K562 (cell line): ENCODE data around the gene CYTH1. TPM values are rescaled to one million over a fixed set of nuclear protein-coding genes. Genes with fewer than 3 reads are reported as not detected.

ENCODE experiments used
- ATAC-seq: fragments of 200-7000 bp; cut with Tn5 transposase; 3 replicates; pipeline ENCODE4 v1.9.1; 2020; ENCODE audit warnings: moderate library complexity
- BruUV-seq: library from RNA; stranded (reverse); fragments of 400-500 nt; replicated peaks from 2 replicates; lab custom pipeline; 2021; lab: Mats Ljungman, UMichigan
- CTCF ChIA-PET: fragments of 300-600 bp; formaldehyde crosslinking; extraction: SDS; loops from one replicate; lab custom pipeline; 2021; ENCODE audit warnings: low intra/inter-chr PET ratio; lab: Yijun Ruan, JAX
- POLR2A ChIA-PET: fragments of 300-600, 350-650 bp; sonication (Branson Sonifier 250); formaldehyde crosslinking; extraction: SDS; loops from one replicate; lab custom pipeline; 2021; ENCODE audit warnings: antibody characterized with exemption, inconsistent platforms; lab: Yijun Ruan, JAX
- DNase-seq, 4 experiments: peaks; one replicate each; pipeline versions ENCODE4 v3.0.0 to v3.0.0-alpha.2; 2011 to 2018; ENCODE audit warnings: low spot score in 3 of 4, mixed read lengths in 3 of 4; ENCODE audit errors: extremely low read depth in 1 of 4
- FAIRE-seq: peaks from 2 replicates; lab custom pipeline; 2011; peaks lifted over from hg19 to GRCh38; lab: Jason Lieb, UNC
- H2AFZ ChIP-seq: 2 replicates; pipeline ENCODE4 v1.6.0; 2011; ENCODE audit warnings: low read depth, low read length, control low read depth, inconsistent platforms
- H3K27ac ChIP-seq: fragments of 200-600 bp; 3 replicates; pipeline ENCODE4 v1.8.0; 2011; ENCODE audit warnings: low read depth, mild to moderate bottlenecking, control low read depth, inconsistent platforms, low read length, moderate library complexity, mixed read lengths; ENCODE audit errors: extremely low read depth
- H3K27me3 ChIP-seq, 2 experiments: fragments of 300-600 bp in 1 of 2; 2 replicates in 1 of 2; 3 replicates in 1 of 2; pipeline versions ENCODE4 v1.6.0 to v1.8.0; 2011; ENCODE audit warnings: inconsistent platforms in 2 of 2, low read length in 2 of 2, mild to moderate bottlenecking in 1 of 2, mixed read lengths in 1 of 2, moderate library complexity in 1 of 2; ENCODE audit not compliant: control insufficient read depth in 2 of 2, insufficient read depth in 2 of 2
- H3K36me3 ChIP-seq: fragments of 300-600 bp; 3 replicates; pipeline ENCODE4 v1.8.0; 2011; ENCODE audit warnings: mild to moderate bottlenecking, low read length, inconsistent platforms; ENCODE audit not compliant: control insufficient read depth, insufficient read depth
- H3K4me1 ChIP-seq, 2 experiments: fragments of 200-600 bp in 1 of 2; replicated peaks in 1 of 2; 2 replicates in 1 of 2; 3 replicates in 1 of 2; pipeline versions ENCODE4 v1.5.1 to v1.8.0; 2011; ENCODE audit warnings: inconsistent platforms in 2 of 2, low read length in 2 of 2, mild to moderate bottlenecking in 1 of 2, mixed read lengths in 1 of 2, moderate library complexity in 1 of 2; ENCODE audit not compliant: control insufficient read depth in 2 of 2, insufficient read depth in 2 of 2
- H3K4me2 ChIP-seq: 2 replicates; pipeline ENCODE4 v1.6.1; 2011; ENCODE audit warnings: low read length, control low read depth, inconsistent platforms, mixed read lengths; ENCODE audit not compliant: insufficient read depth
- H3K4me3 ChIP-seq: fragments of 200-600 bp; sonication (generic), shearing (Covaris generic); 2 replicates; pipeline ENCODE4 v1.5.1; 2016; ENCODE audit warnings: control low read depth, inconsistent platforms
- H3K79me2 ChIP-seq: fragments of 200-600 bp; 3 replicates; pipeline ENCODE4 v1.8.0; 2011; ENCODE audit warnings: low read length, inconsistent platforms; ENCODE audit not compliant: control insufficient read depth, insufficient read depth
- H3K9ac ChIP-seq, 2 experiments: 2 replicates each; pipeline versions ENCODE4 v1.6.0 to v1.6.1; 2011; ENCODE audit warnings: low read depth in 2 of 2, low read length in 2 of 2, control low read depth in 1 of 2, inconsistent platforms in 1 of 2, mild to moderate bottlenecking in 1 of 2, mixed read lengths in 1 of 2; ENCODE audit not compliant: insufficient read depth in 1 of 2
- H3K9me1 ChIP-seq: one replicate; pipeline ENCODE4 v1.6.0; 2011; ENCODE audit warnings: inconsistent platforms, mild to moderate bottlenecking, low read length, moderate library complexity; ENCODE audit not compliant: control insufficient read depth, insufficient read depth
- H3K9me3 ChIP-seq: replicated peaks from 2 replicates; pipeline ENCODE4 v1.5.1; 2011; ENCODE audit warnings: low read depth, low read length, inconsistent platforms; ENCODE audit not compliant: control insufficient read depth, insufficient read depth
- H4K20me1 ChIP-seq: replicated peaks from 2 replicates; pipeline ENCODE4 v1.6.1; 2011; ENCODE audit warnings: low read length, inconsistent platforms, mixed read lengths; ENCODE audit not compliant: control insufficient read depth, insufficient read depth
- WGBS: fragments of 100-300 bp; shearing (Covaris generic); methylation state at CpG from one replicate; pipeline ENCODE4 v1.1.6; 2016; ENCODE audit warnings: low coverage, mixed read lengths; ENCODE audit not compliant: insufficient coverage; ENCODE audit errors: missing lambda C conversion rate; 5-methylcytosine and 5-hydroxymethylcytosine counted together
- in situ Hi-C: fragments of 300-500 bp; cut with MboI; formaldehyde crosslinking; loops from 4 replicates; pipeline ENCODE4 v1.15.0; 2018; ENCODE audit warnings: inconsistent platforms, mixed read lengths
- intact Hi-C: fragments of 100-400 bp; cut with micrococcal nuclease; formaldehyde crosslinking; loops from 2 replicates; pipeline ENCODE4 v1.14.2; 2022
- polyA plus RNA-seq, 8 experiments: library from polyadenylated mRNA; depleted of rRNA in 4 of 8; stranded (reverse) in 5 of 8; unstranded in 3 of 8; fragments of >200 nt; fragmentation: Nextera tagmentation in 2 of 8; fragmentation: Illumina TruSeq in 1 of 8; extraction: Ambion mirVana in 2 of 8; extraction: Trizol in 1 of 8; gene quantifications; 2 replicates each; pipeline versions ENCODE4 v1.2.1 to v1.2.3, GENCODE V29; 2011 to 2014; ENCODE audit warnings: inconsistent platforms in 1 of 8, missing spikeins in 1 of 8
- total RNA-seq, 7 experiments: library from RNA; depleted of rRNA in 6 of 7; stranded (reverse); fragments of >200 nt in 6 of 7; fragmentation: Illumina TruSeq in 2 of 7; extraction: Trizol in 2 of 7; gene quantifications; 2 replicates each; pipeline versions ENCODE4 v1.2.1 to v1.2.3, GENCODE V29; 2011 to 2021; ENCODE audit warnings: low replicate concordance in 1 of 7
- TF ChIP-seq, protein P1 (sequence below): sonication (generic); formaldehyde crosslinking; IDR thresholded peaks from 2 replicates; pipeline ENCODE4 v1.8.0; 2023; ENCODE audit warnings: mild to moderate bottlenecking, missing genetic modification reagents

The CYTH1 gene
- total and polyA plus RNA-seq, 9 of the 15 experiments (the other 6 are each of a cell fraction or from before 2014, with no cell fraction given): 0.52 to 27.7 (median 16.8) TPM

DNA sequence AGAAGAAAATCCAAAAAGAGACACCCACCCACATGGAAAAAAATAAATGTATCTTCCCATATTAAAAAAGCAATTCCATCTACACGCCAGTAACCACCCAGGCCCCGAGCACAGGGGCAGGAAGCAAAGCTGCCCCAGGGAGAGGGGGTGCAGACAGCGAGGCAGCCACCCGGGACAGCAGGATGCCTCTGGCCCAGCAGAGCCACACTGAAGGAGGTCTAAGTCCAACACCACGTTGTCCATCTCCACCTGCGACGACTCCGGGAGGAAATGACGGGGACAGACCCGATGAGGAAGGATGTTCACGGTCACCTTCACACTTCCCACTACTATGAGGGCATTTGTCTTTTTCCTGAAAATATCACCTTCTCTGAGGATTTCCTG is 14.4 kb upstream of the CYTH1 start:
- CTCF ChIA-PET: no interaction called here
- Histone ChIP-seq H3K27me3 (no peaks in the 10 kb centered on the region), H2AFZ (no peak overlapping the region), H3K4me3 (no peak overlapping the region), H3K9me1 (no peaks in the 10 kb centered on the region), H3K9me3 (no peaks in the 10 kb centered on the region), H3K36me3 (peaks cover 77% of the 10 kb centered on the region), H4K20me1 (peaks cover 6% of the 10 kb centered on the region; the same call in 1 of the 2 replicates), H3K9ac (peak overlapping the region in 1 of 2 experiments; percentile 27; a peak in 1 of 4 replicates), H3K79me2 (no peaks in the 10 kb centered on the region), H3K4me2 (no peak overlapping the region), H3K27ac (no peak overlapping the region), H3K4me1 (no peaks in the 10 kb centered on the region; a peak in 1 of 5 replicates)
- BruUV-seq: no TSS peak
- DNase-seq: no peak
- in situ Hi-C loops: no loop called here
- ATAC-seq: no peak
- intact Hi-C loops: no loop called here
- TF ChIP-seq, protein P1, sequence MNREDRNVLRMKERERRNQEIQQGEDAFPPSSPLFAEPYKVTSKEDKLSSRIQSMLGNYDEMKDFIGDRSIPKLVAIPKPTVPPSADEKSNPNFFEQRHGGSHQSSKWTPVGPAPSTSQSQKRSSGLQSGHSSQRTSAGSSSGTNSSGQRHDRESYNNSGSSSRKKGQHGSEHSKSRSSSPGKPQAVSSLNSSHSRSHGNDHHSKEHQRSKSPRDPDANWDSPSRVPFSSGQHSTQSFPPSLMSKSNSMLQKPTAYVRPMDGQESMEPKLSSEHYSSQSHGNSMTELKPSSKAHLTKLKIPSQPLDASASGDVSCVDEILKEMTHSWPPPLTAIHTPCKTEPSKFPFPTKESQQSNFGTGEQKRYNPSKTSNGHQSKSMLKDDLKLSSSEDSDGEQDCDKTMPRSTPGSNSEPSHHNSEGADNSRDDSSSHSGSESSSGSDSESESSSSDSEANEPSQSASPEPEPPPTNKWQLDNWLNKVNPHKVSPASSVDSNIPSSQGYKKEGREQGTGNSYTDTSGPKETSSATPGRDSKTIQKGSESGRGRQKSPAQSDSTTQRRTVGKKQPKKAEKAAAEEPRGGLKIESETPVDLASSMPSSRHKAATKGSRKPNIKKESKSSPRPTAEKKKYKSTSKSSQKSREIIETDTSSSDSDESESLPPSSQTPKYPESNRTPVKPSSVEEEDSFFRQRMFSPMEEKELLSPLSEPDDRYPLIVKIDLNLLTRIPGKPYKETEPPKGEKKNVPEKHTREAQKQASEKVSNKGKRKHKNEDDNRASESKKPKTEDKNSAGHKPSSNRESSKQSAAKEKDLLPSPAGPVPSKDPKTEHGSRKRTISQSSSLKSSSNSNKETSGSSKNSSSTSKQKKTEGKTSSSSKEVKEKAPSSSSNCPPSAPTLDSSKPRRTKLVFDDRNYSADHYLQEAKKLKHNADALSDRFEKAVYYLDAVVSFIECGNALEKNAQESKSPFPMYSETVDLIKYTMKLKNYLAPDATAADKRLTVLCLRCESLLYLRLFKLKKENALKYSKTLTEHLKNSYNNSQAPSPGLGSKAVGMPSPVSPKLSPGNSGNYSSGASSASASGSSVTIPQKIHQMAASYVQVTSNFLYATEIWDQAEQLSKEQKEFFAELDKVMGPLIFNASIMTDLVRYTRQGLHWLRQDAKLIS: no peak
- FAIRE-seq: no peak
- POLR2A ChIA-PET: no interaction called here
- 92% methylated on average over 11 of the region's 11 CpGs for WGBS
